Fibroblast of villous mesenchyme (primary cell): ENCODE results near the gene BCL2A1. TPM values are rescaled to one million over a fixed set of nuclear protein-coding genes. Genes with fewer than 3 reads are reported as not detected.

Experiments
- DNase-seq: peaks from one replicate; pipeline ENCODE4 v3.0.0-alpha.2; 2010; ENCODE audit warnings: low read depth
- H3K4me3 ChIP-seq: 2 replicates; pipeline ENCODE4 v1.5.1; 2011; ENCODE audit warnings: low read depth, mild to moderate bottlenecking, low read length
- total RNA-seq: library from RNA; depleted of rRNA; stranded (reverse); fragments of >200 nt; gene quantifications from 2 replicates; pipeline ENCODE4 v1.2.3, GENCODE V29; 2012
- TF ChIP-seq, protein P1 (sequence below): IDR thresholded peaks from 2 replicates; pipeline ENCODE4 v1.5.1; 2012; ENCODE audit warnings: low read depth, mild to moderate bottlenecking, low read length; ENCODE audit not compliant: insufficient read depth

BCL2A1 gene
- total RNA-seq, 1 donor: not detected

GRCh38 chr15:79988448-79989117 lies 17.6 kb upstream of the BCL2A1 start:
- no peak for DNase-seq
- TF ChIP-seq, protein P1, sequence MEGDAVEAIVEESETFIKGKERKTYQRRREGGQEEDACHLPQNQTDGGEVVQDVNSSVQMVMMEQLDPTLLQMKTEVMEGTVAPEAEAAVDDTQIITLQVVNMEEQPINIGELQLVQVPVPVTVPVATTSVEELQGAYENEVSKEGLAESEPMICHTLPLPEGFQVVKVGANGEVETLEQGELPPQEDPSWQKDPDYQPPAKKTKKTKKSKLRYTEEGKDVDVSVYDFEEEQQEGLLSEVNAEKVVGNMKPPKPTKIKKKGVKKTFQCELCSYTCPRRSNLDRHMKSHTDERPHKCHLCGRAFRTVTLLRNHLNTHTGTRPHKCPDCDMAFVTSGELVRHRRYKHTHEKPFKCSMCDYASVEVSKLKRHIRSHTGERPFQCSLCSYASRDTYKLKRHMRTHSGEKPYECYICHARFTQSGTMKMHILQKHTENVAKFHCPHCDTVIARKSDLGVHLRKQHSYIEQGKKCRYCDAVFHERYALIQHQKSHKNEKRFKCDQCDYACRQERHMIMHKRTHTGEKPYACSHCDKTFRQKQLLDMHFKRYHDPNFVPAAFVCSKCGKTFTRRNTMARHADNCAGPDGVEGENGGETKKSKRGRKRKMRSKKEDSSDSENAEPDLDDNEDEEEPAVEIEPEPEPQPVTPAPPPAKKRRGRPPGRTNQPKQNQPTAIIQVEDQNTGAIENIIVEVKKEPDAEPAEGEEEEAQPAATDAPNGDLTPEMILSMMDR: no peak
- H3K4me3 ChIP-seq: no peak overlapping the region

- no peak for DNase-seq
- H3K4me3 ChIP-seq: no peak overlapping the region
- TF ChIP-seq, protein P1: no peak
Measured at GRCh38 chr15:79987969-79988368, 17.0 kb upstream of the BCL2A1 start.

- H3K4me3 ChIP-seq: no peak overlapping the region
- DNase-seq: no peak
- TF ChIP-seq, protein P1: no peak
Measured at GRCh38 chr15:79987569-79987955, 16.6 kb upstream of the BCL2A1 start.

GRCh38 chr15:79981831-79982455 lies 10.9 kb upstream of the BCL2A1 start:
- DNase-seq: no peak
- TF ChIP-seq, protein P1: no peak
- no peak overlapping the region for H3K4me3 ChIP-seq

GRCh38 chr15:79978655-79979514 lies 7.9 kb upstream of the BCL2A1 start:
- DNase-seq: peak; percentile 77
- TF ChIP-seq, protein P1: no peak
- no peak overlapping the region for H3K4me3 ChIP-seq

DNA sequence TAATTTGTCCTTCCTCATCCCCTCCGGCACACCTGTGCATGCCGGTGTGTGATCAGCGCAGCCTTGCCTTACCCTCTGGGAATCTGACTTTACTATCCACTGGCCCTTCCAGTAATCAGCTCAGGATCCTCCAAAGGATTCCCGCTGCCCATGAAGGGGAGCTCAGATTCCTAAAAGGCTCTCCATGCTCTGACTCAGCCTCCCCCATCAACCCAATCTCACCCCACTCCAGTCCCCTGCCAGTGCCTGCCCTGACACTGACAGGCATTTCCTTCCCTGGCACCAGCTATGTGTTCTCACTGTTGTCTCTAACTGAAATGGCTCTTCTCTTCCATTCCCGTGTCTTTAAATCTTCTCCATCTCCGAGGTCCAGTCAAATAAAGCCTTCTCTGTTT lies 7.3 kb upstream of the BCL2A1 start:
- DNase-seq: no peak
- H3K4me3 ChIP-seq: no peak overlapping the region
- TF ChIP-seq, protein P1: no peak
